ENCODE data around the gene PHYHIPL.
A peak's percentile ranks its signal among the peaks of the same experiment; 100 is the strongest.

Gene PHYHIPL

GRCh38 chr10:59176241-59177030 is at the start of gene PHYHIPL (continued):
- TF ChIP-seq, protein P1, sequence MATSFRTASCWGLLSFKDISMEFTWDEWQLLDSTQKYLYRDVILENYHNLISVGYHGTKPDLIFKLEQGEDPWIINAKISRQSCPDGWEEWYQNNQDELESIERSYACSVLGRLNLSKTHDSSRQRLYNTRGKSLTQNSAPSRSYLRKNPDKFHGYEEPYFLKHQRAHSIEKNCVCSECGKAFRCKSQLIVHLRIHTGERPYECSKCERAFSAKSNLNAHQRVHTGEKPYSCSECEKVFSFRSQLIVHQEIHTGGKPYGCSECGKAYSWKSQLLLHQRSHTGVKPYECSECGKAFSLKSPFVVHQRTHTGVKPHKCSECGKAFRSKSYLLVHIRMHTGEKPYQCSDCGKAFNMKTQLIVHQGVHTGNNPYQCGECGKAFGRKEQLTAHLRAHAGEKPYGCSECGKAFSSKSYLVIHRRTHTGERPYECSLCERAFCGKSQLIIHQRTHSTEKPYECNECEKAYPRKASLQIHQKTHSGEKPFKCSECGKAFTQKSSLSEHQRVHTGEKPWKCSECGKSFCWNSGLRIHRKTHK (tag by site-specific recombination; IDR thresholded peaks at IDR 0.05): no peak
- TF ChIP-seq, protein P2, sequence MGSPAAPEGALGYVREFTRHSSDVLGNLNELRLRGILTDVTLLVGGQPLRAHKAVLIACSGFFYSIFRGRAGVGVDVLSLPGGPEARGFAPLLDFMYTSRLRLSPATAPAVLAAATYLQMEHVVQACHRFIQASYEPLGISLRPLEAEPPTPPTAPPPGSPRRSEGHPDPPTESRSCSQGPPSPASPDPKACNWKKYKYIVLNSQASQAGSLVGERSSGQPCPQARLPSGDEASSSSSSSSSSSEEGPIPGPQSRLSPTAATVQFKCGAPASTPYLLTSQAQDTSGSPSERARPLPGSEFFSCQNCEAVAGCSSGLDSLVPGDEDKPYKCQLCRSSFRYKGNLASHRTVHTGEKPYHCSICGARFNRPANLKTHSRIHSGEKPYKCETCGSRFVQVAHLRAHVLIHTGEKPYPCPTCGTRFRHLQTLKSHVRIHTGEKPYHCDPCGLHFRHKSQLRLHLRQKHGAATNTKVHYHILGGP (tag by site-specific recombination; IDR thresholded peaks at IDR 0.05): no peak
- TF ChIP-seq ZNF132 (tag by site-specific recombination; IDR thresholded peaks at IDR 0.05; ENCODE audit: borderline replicate concordance) (no peak), ZNF138 (tag by site-specific recombination; IDR thresholded peaks at IDR 0.05; ENCODE audit: borderline replicate concordance) (no peak), ZNF785 (tag by site-specific recombination; IDR thresholded peaks at IDR 0.05) (no peak), ZNF514 (tag by site-specific recombination; IDR thresholded peaks at IDR 0.05) (no peak), ZNF112 (tag by site-specific recombination; IDR thresholded peaks at IDR 0.05) (no peak), ZNF184 (tag by site-specific recombination; IDR thresholded peaks at IDR 0.05) (no peak), ZBTB7A (tag by site-specific recombination; IDR thresholded peaks at IDR 0.05; ENCODE audit: low read depth) (no peak), SCRT2 (tag by site-specific recombination; IDR thresholded peaks at IDR 0.05) (0 out of 2 replicates have a peak, but pooled peaks have one; percentile 17), OVOL3 (tag by site-specific recombination; IDR thresholded peaks at IDR 0.05) (no peak), ZNF16 (tag by site-specific recombination; IDR thresholded peaks at IDR 0.05; ENCODE audit: low read depth) (no peak), SALL2 (tag by site-specific recombination; IDR thresholded peaks at IDR 0.05; ENCODE audit: borderline replicate concordance) (no peak), ZNF324 (tag by site-specific recombination; IDR thresholded peaks at IDR 0.05) (no peak), ZNF354C (tag by site-specific recombination; IDR thresholded peaks at IDR 0.05; ENCODE audit: borderline replicate concordance, low read depth) (no peak), ZNF423 (tag by site-specific recombination; IDR thresholded peaks at IDR 0.05) (no peak), ZNF214 (tag by site-specific recombination; IDR thresholded peaks at IDR 0.05; ENCODE audit: borderline replicate concordance) (no peak), ZNF114 (tag by site-specific recombination; IDR thresholded peaks at IDR 0.05) (no peak), ZNF521 (tag by site-specific recombination; IDR thresholded peaks at IDR 0.05) (no peak), ZFP3 (tag by site-specific recombination; IDR thresholded peaks at IDR 0.05; ENCODE audit: low read depth) (no peak), OSR2 (tag by site-specific recombination; IDR thresholded peaks at IDR 0.05) (no peak), ZNF792 (tag by site-specific recombination; IDR thresholded peaks at IDR 0.05) (no peak), YY1 (tag by site-specific recombination; IDR thresholded peaks at IDR 0.05) (no peak), ZNF23 (tag by site-specific recombination; IDR thresholded peaks at IDR 0.05; ENCODE audit: borderline replicate concordance) (no peak), ZNF266 (tag by site-specific recombination; IDR thresholded peaks at IDR 0.05; ENCODE audit: low read depth) (no peak), TCF7L2 (IDR thresholded peaks at IDR 0.05; ENCODE audit: borderline replicate concordance, low read depth, low read length) (no peak), ZNF449 (tag by site-specific recombination; IDR thresholded peaks at IDR 0.05) (no peak), ZNF175 (tag by site-specific recombination; IDR thresholded peaks at IDR 0.05) (no peak), HOXA7 (CRISPR knock-in tag; IDR thresholded peaks at IDR 0.05; ENCODE audit: borderline replicate concordance) (no peak)
- TF ChIP-seq, protein P3, sequence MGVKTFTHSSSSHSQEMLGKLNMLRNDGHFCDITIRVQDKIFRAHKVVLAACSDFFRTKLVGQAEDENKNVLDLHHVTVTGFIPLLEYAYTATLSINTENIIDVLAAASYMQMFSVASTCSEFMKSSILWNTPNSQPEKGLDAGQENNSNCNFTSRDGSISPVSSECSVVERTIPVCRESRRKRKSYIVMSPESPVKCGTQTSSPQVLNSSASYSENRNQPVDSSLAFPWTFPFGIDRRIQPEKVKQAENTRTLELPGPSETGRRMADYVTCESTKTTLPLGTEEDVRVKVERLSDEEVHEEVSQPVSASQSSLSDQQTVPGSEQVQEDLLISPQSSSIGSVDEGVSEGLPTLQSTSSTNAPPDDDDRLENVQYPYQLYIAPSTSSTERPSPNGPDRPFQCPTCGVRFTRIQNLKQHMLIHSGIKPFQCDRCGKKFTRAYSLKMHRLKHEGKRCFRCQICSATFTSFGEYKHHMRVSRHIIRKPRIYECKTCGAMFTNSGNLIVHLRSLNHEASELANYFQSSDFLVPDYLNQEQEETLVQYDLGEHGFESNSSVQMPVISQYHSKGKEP (tag by site-specific recombination; IDR thresholded peaks at IDR 0.05): no peak
- TF ChIP-seq, protein P4, sequence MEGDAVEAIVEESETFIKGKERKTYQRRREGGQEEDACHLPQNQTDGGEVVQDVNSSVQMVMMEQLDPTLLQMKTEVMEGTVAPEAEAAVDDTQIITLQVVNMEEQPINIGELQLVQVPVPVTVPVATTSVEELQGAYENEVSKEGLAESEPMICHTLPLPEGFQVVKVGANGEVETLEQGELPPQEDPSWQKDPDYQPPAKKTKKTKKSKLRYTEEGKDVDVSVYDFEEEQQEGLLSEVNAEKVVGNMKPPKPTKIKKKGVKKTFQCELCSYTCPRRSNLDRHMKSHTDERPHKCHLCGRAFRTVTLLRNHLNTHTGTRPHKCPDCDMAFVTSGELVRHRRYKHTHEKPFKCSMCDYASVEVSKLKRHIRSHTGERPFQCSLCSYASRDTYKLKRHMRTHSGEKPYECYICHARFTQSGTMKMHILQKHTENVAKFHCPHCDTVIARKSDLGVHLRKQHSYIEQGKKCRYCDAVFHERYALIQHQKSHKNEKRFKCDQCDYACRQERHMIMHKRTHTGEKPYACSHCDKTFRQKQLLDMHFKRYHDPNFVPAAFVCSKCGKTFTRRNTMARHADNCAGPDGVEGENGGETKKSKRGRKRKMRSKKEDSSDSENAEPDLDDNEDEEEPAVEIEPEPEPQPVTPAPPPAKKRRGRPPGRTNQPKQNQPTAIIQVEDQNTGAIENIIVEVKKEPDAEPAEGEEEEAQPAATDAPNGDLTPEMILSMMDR (tag by site-specific recombination; IDR thresholded peaks at IDR 0.05): no peak
- TF ChIP-seq, protein P5, sequence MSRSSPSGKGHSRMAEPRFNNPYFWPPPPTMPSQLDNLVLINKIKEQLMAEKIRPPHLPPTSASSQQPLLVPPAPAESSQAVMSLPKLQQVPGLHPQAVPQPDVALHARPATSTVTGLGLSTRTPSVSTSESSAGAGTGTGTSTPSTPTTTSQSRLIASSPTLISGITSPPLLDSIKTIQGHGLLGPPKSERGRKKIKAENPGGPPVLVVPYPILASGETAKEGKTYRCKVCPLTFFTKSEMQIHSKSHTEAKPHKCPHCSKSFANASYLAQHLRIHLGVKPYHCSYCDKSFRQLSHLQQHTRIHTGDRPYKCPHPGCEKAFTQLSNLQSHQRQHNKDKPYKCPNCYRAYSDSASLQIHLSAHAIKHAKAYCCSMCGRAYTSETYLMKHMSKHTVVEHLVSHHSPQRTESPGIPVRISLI (tag by site-specific recombination; IDR thresholded peaks at IDR 0.05): no peak
